AG08395 (cell line): ENCODE results near the gene NCBP2.
A peak's percentile ranks its signal among the peaks of the same experiment; 100 is the strongest.

Source experiments
- DNase-seq: peaks from one replicate; pipeline ENCODE4 v3.0.0; 2012; ENCODE audit warnings: mixed read lengths, low spot score

Gene NCBP2

DNA sequence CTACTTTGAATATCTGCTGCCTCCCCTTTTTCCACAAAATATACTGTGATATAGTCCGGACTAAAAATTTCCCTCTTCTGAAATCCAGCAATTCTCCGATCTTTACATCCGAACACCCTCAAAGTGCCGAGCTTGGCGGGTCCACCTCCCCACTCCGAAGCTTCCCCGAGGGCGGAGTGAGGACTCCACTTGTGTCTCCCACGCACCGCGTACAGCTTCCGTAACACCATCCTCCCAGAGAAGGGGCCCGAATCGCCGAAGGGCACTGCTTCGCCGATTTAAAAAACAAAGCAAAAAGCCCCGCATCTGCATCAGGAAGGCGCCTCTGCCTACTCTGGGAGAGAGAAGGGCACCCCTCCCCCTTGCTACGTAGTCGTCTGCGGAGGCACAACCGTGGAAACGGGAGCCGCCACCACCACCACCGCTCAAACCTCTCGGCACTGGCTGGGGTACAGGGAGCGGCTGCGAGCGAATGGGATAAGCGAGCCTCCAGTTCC lies 551 bp downstream of the NCBP2 start:
- DNase-seq: peak; percentile 46

DNA sequence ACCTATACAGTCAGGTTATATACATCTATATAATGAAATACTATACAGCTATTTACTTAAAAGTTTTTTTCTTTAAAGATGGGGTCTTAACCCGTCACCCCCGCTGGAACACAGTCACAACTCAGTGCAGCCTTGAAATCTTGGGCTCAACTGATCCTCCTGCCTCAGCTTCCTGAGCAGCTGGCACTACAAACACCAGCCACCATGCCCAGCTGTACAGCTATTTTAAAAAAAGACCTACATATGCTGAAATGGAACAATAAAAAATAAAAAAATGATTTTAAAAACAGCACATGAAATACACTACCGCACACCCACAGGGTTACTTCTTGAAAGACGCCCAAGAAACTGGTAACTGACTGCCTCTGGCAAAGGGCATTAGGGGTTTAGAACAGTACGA lies 3.8 kb downstream of the NCBP2 start:
- no peak for DNase-seq

DNA sequence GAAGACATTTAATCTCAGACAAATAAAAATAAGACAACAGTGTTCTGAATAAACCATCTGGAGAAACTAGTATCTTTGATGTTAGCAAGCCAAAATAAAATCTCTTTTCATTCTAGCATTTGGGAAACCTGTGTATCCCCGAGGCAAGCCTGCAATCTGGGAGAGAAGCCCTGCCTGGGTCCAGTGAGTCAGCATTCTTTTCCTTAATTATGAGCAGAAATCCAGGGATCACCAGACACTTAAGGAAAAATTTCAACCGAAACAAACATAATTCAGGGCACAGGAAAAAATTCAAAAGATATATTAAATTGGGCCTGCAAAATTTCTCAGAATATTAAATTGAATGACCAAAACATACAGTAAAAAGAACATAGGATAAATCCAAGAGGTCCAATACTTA lies 4.2 kb downstream of the NCBP2 start:
- DNase-seq: no peak

DNA sequence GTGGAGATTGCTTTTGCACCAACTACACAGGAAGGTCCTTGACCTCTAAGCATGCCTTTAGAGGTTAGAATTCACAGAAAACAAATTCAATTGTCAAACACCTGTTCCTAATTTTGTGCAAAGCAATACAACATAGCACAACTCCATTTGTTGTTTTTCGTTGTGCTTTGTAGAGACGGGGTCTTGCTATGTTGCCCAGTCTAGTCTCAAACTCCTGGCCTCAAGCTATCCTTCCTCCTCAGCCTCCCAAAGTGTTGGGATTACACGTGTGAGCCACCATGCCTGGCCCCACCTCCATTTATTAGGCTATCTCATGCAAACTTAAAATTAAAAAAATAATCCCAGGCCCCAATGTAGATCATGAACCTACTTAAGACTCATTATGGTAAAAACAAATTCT lies 6.0 kb downstream of the NCBP2 start:
- DNase-seq: no peak

DNA sequence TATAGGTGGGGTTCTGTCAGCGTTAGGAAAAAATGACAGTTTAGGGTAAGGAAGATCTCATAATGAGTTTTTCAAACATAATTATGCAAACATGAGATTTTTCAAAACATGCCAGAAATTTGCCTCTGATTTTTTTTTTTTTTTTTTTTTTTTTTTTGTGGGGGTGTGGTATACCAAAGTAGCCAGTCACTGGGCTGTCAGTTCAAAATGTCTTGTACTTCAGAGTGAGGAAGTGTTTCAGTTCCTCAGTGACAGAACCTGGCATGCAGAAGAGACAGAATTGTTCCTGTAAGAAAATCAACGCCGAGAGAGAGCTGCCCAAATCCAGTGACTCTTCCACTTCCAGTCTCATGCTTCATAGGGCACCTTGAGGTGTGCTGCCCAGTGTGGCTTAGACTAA lies 9.7 kb downstream of the NCBP2 start:
- no peak for DNase-seq

DNA sequence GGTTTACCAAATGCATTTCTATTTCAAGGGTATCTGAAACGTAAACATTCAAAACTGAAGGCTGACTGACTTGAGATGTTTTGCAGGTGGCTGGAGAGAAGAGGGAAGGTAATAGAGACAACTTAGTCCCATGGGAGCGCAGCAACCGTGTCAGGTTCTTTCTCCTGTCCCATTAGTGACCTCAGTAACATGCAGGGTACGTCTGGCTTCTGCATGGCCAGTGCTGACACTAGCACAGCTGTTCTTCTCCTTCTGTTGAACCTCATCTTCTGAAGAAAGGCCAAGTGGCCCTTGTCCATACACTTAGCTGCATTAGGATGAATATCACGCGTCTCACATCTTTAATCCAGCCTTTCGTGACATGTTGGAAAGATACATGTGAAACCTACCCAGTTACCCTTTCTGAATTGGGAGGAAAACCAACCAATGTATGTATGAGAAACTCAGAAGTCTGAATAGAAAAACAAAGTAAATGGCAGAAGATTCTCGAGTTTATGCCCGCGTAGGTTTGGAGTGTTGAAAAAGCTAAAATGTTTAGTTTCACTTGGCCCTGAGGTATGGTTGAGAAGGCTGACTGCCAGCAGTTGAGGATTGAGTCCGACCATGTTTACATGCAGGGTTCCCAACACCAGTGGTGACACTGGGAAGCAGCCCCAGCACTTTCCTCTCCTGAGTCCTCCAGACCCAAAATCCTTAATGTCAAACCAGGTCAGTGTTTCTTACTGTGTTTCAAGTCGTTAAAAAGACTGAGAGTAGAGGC lies 10.3 kb downstream of the NCBP2 start:
- no peak for DNase-seq

DNA sequence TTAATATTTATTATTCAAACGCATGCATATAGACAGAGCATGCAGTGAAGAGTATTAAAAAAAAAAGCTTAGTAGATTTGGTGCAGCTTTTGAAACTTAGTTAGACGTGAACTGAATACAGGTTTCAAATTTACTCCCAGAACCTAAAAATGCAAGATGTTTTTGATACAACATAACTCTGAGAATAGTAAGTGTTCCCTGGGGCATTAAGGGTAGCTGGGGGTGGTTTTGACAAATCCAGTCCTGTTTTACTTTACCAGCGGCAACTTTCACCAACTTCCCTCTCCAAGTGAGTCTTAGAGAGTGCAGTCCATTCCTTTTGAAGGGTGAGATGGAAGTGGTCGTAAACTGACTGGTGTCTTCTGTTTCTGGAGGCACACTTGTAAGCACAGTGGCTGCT lies 11.2 kb downstream of the NCBP2 start:
- DNase-seq: no peak

DNA sequence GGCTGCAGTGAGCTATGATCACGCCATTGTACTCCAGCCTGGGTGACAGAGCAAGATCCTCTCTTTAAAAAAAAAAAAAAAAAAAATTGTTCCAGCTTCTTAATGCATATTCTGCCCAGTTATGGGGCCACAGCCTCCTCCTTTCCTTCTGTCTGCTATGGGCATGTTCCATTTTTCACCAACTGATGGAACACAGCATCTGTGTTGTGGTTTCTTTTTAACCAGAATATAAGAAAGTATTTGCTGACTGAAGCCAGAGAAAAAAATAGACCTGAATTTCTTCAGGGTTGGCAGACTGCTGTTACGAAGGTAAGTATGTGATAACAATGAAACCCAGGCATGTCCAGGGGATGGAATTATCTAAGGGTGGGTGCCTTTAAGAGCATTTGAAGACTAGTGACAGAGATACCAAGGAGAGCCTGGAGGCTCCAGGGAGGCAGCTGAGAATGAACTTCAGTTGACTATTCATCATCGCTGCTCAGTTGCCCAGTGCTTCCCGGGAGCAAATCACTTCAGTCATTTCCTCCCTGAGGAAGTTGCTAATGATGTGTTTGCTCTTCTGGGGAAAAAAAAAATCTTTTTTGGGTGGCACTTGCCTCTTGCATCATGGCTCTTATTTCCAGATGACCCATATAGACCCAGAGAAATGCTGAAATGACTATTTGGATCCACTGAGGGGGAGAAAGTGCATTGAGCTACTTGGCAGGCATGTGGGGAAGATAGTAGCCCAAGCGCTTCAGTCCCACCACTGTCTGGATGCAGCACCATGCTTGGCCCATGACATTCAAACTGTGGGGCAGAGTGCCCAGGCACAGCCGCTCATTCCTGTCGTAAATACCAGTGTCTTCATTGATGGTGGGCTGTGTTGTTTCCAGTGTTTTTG lies 14.5 kb downstream of the NCBP2 start:
- DNase-seq: no peak

DNA sequence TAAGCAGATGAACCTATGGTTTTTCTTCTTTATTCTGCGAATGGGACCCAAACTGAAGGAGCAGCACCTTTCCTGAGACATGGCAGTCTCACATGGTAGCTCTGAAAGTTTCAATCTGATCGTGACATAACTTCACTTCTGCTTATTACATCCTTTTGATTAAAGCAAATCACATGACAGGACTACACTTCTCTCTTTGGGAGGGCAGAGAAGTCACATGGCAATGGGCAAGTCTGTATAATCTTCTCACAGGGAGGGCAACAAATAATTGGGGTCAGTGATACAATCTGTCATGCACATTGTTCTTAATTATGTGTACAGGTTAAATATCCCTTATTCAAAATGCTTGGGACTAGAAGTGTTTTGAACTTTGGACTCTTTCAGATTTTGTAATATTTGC lies 21.6 kb downstream of the NCBP2 start:
- DNase-seq: no peak

DNA sequence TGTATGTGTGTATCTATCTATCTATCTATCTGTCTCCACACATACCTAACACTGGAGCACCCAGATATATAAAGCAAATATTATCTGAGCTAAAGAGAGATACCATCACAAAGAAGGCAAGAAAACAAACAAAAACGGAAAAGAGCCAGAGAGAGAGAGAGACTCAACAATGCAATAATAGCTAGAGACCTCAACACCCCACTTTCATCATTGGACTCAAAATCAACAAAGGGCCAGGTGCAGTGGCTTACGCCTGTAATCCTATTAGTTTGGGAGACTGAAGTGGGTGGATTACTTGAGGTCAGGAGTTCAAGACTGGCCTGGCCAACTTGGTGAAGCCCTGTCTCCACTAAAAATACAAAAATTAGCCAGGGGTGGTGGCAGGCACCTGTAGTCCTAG lies 23.4 kb downstream of the NCBP2 start:
- no peak for DNase-seq

DNA sequence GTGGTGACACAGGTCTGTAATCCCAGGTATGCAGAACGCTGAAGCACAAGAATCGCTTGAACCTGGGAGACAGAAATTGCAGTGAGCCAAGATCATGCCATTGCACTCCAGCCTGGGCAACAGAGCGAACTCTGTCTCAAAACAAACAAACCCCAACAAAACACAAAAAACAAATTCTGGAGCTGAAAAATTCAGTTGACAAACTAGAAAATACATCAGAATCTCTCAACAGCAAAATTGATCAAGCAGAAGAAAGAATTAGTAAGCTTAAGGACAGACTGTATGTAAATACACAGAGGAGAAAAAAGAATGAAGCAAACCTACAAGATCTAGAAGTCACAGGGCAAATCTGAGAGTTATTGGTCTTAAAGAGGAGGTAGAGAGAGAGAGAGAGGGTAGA lies 25.3 kb downstream of the NCBP2 start:
- DNase-seq: no peak

DNA sequence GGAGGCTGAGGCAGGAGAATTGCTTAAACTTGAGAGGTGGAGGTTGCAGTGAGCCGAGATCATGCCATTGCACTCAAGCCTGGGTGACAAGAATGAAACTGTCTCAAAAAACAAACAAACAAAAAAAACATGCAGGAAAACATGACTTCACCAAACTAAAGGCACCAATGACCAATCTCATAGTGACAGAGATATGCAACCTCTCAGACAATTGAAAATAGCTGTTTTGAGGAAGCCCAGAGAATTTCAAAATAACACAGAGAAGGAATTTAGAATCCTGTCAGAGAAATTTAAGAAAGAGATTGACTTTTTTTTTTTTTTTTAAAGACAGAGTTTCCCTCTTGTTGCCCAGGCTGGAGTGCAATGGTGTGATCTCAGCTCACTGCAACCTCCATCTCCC lies 26.1 kb downstream of the NCBP2 start:
- DNase-seq: no peak

DNA sequence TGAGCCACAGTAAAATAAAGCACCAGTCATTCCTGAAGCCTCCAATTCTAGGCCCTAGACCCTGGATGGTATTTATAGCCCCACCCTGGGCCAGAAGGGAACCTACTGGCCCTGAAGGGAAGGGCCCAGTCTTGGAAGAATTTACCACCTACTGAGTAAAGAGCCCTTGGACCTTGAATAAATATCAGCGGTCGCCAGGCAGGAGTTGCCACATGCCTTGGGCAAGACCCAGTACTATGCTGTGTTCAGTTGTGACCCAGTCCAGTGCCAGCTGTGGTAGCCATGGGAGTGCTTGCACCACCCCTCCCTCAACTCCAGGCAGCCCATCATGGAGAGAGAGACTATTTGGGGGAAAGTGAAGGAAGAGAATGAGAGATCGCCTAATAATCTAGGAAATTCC lies 27.0 kb downstream of the NCBP2 start:
- DNase-seq: no peak

DNA sequence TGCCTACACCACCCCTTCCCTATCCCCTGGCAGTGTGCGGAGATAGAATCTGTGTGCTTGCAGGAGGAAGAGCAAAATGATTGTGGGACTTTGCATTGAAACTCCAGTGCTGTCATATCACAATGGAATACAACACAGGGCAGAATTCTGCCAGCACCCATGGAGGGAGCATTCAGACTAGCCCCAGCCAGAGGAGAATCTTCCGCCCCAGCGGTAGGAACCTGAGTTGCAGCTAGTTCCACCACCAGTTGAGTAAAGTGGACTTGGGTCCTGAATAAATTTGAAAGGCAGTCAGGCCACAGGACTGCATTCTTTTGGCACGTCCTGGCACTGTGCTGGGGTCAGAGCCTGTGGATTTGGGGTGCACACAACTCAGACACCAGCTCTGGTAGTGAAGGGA lies 27.5 kb downstream of the NCBP2 start:
- DNase-seq: no peak

DNA sequence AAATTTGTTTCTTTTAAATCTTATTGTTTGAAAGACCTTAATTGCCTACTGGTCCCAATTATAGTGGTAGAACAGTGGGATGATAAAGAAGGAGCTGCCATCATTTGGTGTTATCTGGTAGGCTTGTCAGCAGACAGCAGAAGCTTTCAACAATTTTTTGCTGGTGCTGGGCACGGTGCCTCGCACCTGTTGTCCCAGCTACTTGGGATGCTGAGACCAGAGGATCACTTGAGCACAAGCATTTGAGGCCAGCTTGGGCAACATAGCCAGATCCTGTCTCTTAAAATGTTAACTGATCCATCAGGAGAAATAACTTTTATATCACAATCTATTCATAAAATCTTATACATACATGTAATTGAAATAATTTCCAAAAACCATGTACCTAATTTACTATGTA lies 38.6 kb downstream of the NCBP2 start:
- DNase-seq: no peak

DNA sequence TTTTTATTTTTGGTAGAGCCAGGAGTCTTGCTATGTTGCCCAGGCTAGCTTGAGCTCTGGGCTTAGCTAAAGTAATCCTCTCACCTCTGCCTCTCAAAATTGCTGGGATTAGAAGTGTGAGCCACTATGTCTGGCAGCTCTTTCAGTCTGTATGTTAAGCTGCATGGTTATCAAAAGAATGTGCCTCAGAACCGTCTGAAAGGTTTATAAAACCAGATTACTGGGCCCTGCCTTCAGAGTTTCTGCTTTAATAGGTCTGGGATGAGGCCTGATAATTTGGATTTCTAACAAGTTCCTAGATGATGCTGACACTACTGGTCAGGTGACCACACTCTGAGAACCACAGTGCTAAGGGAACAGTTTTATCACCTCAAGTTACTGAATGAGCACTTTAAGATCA lies 40.0 kb downstream of the NCBP2 start:
- DNase-seq: no peak

DNA sequence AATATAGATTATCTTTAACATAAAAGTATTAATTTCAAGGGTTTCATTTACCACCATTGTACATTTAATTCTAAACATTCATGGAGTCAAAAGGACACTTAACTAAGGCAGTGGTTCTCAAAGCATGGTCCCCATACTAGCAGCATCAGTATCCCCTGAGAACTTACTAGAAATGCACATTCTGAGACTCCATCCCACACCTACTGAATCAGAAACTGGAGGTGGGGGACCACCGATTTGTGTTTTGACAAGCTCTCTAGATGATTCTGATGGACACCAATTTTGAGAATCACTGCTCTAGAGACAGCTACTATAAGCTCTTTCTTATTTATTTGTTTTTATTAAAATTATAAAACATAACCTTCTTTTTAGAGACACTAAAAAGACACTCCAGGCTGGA lies 40.6 kb downstream of the NCBP2 start:
- no peak for DNase-seq

DNA sequence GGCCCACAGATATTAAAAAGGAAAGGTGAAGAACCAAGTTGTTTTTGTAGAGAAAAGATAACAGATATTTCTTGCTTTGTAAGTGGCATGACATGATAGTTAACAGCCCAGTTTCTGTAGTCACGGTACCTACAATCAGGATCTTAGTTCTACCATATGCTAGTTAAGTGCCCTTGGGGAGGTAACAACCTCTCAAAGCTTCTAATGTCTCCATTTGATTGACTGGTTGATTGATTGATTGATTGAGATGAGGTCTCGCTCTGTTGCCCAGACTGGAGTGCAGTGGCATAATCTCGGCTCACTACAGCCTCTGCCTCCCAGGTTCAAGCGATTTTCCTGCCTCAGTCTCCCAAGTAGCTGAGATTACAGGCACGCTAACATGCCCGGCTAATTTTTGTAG lies 46.1 kb downstream of the NCBP2 start:
- no peak for DNase-seq

DNA sequence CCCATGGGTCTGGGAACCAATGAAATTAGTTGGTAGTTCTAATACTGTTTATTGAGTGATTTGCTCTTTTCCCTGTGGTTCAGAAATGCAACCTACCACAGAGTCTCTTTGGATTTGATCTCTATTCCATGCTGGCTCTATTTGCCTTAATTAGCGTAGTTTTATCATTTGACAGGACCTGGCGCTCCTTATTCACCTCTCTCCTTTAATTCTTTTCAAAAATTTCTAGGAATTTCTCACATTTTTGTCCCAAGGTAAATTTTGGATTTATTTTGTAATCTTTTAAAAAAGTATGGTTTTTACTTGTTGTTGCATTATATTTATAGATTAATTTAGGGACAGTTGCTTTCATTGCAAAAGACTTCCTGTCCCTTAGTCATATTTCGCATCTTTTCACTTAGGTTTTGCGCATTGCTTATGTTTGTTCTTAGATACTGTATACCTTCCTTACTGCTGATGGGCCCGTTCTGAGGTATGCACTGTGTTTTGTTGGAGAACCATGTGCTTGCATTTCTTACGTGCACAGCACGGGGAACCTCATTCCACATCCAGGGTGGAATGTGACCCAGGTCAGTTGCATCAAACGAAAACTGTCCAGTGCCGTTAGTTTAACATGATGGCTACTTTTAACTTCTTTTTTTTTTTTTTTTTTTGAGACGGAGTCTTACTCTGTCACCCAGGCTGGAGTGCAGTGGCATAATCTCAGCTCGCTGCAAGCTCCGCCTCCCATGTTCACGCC lies 47.6 kb downstream of the NCBP2 start:
- no peak for DNase-seq

DNA sequence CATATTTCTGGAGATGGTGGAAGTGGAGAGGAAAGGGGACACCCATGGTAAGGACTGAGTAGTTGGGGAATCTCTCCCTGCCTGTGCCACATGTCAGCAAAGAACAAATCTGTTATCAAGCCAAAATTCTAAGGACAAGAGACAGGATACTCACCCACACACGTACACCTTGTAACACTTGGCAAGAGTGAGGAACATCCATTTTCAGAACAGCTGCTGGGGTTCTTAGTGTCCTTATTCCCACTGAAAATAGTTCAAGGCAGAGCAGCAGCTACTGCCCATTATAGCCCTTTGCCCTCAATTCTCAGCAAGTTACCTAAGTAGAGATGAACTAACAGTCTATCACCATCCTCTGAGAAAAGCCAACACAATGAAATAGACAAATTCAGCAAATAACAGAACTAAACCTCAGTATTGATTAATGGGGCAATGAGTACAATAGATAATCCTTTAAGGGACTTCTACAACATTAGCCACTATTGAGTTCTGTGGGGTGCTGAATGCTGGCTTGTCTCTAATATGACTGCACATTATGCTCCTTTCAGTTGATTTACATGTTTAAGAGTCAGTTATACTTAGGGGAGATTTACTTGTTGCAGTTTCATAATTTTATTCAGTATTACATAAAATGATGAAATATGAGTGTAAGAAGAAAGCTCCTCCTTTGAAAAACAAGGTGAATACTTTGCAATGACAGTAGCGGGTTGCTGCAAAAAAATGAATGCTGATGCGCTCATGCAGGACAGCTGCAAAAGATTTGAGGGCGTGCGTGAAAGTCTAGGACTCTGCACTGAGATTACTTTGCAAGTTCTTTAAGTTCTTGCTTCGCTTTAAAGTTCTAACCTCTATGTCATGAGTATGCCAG lies 52.3 kb downstream of the NCBP2 start:
- no peak for DNase-seq

DNA sequence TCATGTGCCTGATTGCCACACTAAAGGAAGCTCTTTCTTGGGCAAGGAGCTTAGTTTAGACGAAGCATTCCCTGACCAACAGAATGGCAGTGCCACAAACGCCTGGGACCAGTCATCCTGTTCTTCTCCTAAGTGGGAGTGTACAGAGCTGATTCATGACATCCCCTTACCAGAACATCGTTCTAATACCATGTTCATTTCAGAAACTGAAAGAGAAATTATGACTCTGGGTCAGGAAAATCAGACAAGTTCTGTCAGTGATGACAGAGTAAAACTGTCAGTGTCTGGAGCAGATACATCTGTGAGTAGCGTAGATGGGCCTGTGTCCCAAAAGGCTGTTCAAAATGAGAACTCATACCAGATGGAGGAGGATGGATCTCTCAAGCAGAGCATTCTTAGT lies 56.2 kb downstream of the NCBP2 start:
- no peak for DNase-seq
